ENCODE data around the gene EPN3.
A peak's percentile ranks its signal among the peaks of the same experiment; 100 is the strongest.

Gene EPN3

DNA sequence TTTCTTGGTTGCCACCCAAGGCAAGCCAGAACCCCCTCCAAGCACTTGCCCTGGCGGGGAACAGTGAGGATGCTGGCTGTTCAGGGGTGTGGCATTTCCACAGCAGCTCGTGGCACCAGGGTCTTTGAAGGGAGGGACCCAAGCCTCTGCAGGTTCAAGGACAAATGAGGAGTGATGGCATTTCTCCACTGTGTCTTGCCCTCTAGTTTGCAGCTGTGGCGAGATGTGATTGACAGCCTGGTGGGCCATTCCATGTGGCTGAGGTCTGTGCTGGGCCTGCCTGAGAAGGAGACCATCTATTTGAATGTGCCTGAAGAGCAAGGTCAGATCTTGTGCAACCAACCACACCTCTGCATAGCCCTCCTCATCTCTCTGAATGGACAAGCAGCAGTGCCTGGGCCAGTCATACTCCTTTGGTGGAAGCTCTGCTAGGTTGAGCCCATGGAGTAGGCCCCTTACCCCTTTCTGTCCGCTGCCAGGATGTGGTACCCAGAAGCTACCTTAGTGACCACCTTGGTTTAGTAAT, 4.5 kb upstream of the EPN3 start:
- ChIA-PET POLR2A (interaction anchor here (1.7 kb wide), 1 partner anchor 15 kb away, joined by 4 read pairs; no protein-coding TSS in a partner anchor), CTCF (no interaction called here)
- no peak for TF ChIP-seq NFRKB (IDR thresholded peaks at IDR 0.05)
- TF ChIP-seq, protein P1, sequence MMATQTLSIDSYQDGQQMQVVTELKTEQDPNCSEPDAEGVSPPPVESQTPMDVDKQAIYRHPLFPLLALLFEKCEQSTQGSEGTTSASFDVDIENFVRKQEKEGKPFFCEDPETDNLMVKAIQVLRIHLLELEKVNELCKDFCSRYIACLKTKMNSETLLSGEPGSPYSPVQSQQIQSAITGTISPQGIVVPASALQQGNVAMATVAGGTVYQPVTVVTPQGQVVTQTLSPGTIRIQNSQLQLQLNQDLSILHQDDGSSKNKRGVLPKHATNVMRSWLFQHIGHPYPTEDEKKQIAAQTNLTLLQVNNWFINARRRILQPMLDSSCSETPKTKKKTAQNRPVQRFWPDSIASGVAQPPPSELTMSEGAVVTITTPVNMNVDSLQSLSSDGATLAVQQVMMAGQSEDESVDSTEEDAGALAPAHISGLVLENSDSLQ (IDR thresholded peaks at IDR 0.05), result peak; percentile 54
- TF ChIP-seq LEF1 (IDR thresholded peaks at IDR 0.05; ENCODE audit: borderline replicate concordance), result no peak
- DNase-seq (ENCODE audit: extremely low spot score), result no peak

DNA sequence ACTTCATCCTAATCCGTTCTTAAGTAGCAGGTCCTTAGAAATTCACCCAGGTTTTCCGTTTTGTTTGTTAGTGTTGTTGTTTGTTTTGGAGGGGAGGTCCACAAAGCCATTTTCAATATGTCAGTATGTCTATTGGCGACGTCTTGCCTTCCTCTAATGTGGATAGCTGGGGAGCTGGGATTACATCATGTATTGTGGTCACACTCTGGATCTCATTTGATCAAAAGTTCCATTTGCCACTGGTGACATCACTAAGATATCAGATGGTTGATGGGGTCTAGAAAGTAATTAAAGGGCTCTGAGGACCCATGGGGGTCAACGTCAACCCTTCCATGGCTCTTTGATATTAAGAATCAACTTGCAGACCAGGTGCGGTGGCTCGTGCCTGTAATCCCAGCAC, 2.7 kb upstream of the EPN3 start:
- CTCF ChIA-PET, result interaction anchor here (0.7 kb wide), 1 partner anchor 310 kb away, joined by 3 read pairs; no protein-coding TSS in a partner anchor
- POLR2A ChIA-PET, result no interaction called here
- DNase-seq (ENCODE audit: extremely low spot score), result no peak
- TF ChIP-seq FOXM1 (IDR thresholded peaks at IDR 0.05; ENCODE audit: borderline replicate concordance), result no peak
- no peak for TF ChIP-seq BHLHE40 (IDR thresholded peaks at IDR 0.05; ENCODE audit: borderline replicate concordance)
- TF ChIP-seq FOXK2 (IDR thresholded peaks at IDR 0.05), result no peak
- TF ChIP-seq SUZ12 (IDR thresholded peaks at IDR 0.05), result no peak
- no peak for TF ChIP-seq SP1 (IDR thresholded peaks at IDR 0.05)
- TF ChIP-seq L3MBTL2 (conservative IDR thresholded peaks at IDR 0.05), result no peak
- TF ChIP-seq, protein P1 (IDR thresholded peaks at IDR 0.05), result no peak
- no peak for TF ChIP-seq ARNT (IDR thresholded peaks at IDR 0.05)
- TF ChIP-seq NFRKB (IDR thresholded peaks at IDR 0.05), result no peak
- no peak for TF ChIP-seq ZNF384 (IDR thresholded peaks at IDR 0.05)
- no peak for TF ChIP-seq ELF4 (IDR thresholded peaks at IDR 0.05)
- no peak for TF ChIP-seq LEF1 (IDR thresholded peaks at IDR 0.05; ENCODE audit: borderline replicate concordance)
- no peak for TF ChIP-seq CTBP1 (IDR thresholded peaks at IDR 0.05; ENCODE audit: borderline replicate concordance)
- no peak for TF ChIP-seq HDGF (IDR thresholded peaks at IDR 0.05; ENCODE audit: borderline replicate concordance)
- TF ChIP-seq FOXA1 (IDR thresholded peaks at IDR 0.05), result no peak
- no peak for TF ChIP-seq TARDBP (IDR thresholded peaks at IDR 0.05)

DNA sequence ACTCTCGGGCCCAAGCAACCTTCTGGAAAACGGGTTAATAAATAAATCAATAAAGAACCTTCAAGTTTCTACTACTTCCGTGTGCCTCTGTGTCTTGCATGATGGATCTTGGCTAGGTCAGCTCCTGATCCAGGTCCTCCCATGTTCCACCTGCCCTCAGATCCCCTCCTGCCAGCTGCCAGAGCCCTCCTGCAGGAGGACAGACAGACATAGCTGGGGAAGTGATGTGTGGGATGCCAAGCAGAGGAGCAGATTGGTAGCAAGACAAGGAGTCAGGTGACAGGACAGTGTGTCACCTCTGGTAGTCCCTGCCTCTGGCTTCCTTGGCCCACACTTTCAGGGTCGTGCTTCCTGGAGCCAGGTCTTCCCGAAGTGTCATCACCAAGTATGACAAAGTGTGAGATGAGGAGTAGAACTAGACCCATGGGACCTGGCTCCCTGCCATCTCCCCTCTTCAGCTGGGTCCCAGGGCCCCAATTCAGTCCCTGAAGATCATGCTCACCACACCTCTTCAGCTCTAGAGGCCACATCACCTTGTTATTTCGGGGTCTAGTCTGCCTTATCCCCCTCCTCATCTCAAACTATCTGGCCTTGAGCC, 1.0 kb upstream of the EPN3 start:
- POLR2A ChIA-PET, result interaction anchor here (1.2 to 3.9 kb wide), 2 partner anchors 10 to 27 kb away, joined by 4 to 17 read pairs; no protein-coding TSS in a partner anchor
- CTCF ChIA-PET, result interaction anchor here (0.6 to 1.1 kb wide), 3 partner anchors 49 to 75 kb away, joined by 3 to 4 read pairs (median 3); no protein-coding TSS in a partner anchor
- TF ChIP-seq FOXM1 (IDR thresholded peaks at IDR 0.05; ENCODE audit: borderline replicate concordance), result no peak
- no peak for TF ChIP-seq ZNF384 (IDR thresholded peaks at IDR 0.05)
- no peak for TF ChIP-seq L3MBTL2 (conservative IDR thresholded peaks at IDR 0.05)
- no peak for TF ChIP-seq BHLHE40 (IDR thresholded peaks at IDR 0.05; ENCODE audit: borderline replicate concordance)
- TF ChIP-seq LEF1 (IDR thresholded peaks at IDR 0.05; ENCODE audit: borderline replicate concordance), result no peak
- no peak for TF ChIP-seq FOXK2 (IDR thresholded peaks at IDR 0.05)
- TF ChIP-seq, protein P1 (IDR thresholded peaks at IDR 0.05), result no peak
- no peak for TF ChIP-seq TARDBP (IDR thresholded peaks at IDR 0.05)
- TF ChIP-seq NFRKB (IDR thresholded peaks at IDR 0.05), result no peak
- no peak for TF ChIP-seq SP1 (IDR thresholded peaks at IDR 0.05)
- no peak for TF ChIP-seq FOXA1 (IDR thresholded peaks at IDR 0.05)
- TF ChIP-seq CTBP1 (IDR thresholded peaks at IDR 0.05; ENCODE audit: borderline replicate concordance), result no peak
- TF ChIP-seq HDGF (IDR thresholded peaks at IDR 0.05; ENCODE audit: borderline replicate concordance), result no peak
- no peak for TF ChIP-seq SUZ12 (IDR thresholded peaks at IDR 0.05)
- TF ChIP-seq ELF4 (IDR thresholded peaks at IDR 0.05), result no peak
- no peak for TF ChIP-seq ARNT (IDR thresholded peaks at IDR 0.05)
- DNase-seq (ENCODE audit: extremely low spot score), result no peak

DNA sequence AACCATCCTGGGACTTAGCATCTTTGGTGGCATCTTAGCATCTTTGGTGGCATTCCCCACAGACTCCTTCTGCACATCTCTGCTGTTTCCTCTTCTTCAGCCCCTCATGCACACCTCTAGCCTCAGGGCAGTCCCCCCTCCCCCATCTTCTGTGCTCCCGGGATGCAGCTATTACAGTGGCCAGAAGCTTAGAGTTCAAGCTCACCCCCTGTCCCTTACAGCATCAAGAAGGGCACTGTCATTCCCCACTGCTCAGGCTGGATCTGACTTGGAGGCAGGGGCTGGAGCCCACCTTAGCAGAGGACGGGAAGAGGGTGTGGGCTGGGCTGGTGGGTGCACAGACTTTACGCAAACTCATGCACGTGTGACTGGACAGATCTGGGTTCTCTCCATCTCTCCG, 650 bp downstream of the EPN3 start:
- CTCF ChIA-PET, result no interaction called here
- POLR2A ChIA-PET, result interaction anchor here (3.9 kb wide), 1 partner anchor 9 kb away, joined by 17 read pairs; no protein-coding TSS in a partner anchor
- TF ChIP-seq BHLHE40 (IDR thresholded peaks at IDR 0.05; ENCODE audit: borderline replicate concordance), result no peak
- no peak for TF ChIP-seq TARDBP (IDR thresholded peaks at IDR 0.05)
- TF ChIP-seq CTBP1 (IDR thresholded peaks at IDR 0.05; ENCODE audit: borderline replicate concordance), result no peak
- TF ChIP-seq LEF1 (IDR thresholded peaks at IDR 0.05; ENCODE audit: borderline replicate concordance), result no peak
- TF ChIP-seq L3MBTL2 (conservative IDR thresholded peaks at IDR 0.05), result no peak
- no peak for TF ChIP-seq NFRKB (IDR thresholded peaks at IDR 0.05)
- no peak for TF ChIP-seq HDGF (IDR thresholded peaks at IDR 0.05; ENCODE audit: borderline replicate concordance)
- no peak for DNase-seq (ENCODE audit: extremely low spot score)

DNA sequence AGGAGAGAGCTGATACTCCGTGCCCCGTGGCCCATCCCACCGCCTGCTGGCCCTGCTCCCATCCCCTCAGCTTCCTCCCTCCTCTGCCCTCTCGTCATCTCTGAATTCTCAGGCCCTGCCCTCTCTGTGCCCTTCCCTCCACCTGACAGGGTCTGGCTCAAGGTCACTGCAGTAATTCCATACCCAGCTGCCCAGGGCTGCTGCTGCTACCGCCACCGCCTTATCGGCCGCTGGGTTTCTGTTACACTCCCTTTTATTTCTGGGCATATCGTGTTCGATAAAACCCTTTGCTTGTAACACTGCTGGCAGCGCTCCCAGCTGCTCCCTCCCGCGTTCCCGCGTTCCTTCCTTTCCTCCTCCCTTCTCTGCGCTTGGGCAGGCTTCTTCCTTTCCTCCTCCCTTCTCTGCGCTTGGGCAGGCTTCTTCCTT, 1.2 kb downstream of the EPN3 start:
- DNase-seq (ENCODE audit: extremely low spot score), result no peak
- TF ChIP-seq ZNF384 (IDR thresholded peaks at IDR 0.05) (no peak), BHLHE40 (IDR thresholded peaks at IDR 0.05; ENCODE audit: borderline replicate concordance) (no peak), ELF4 (IDR thresholded peaks at IDR 0.05) (no peak), TARDBP (IDR thresholded peaks at IDR 0.05) (no peak), HDGF (IDR thresholded peaks at IDR 0.05; ENCODE audit: borderline replicate concordance) (no peak), SP1 (IDR thresholded peaks at IDR 0.05) (no peak)
- ChIA-PET CTCF (no interaction called here), POLR2A (interaction anchor here (3.9 kb wide), 1 partner anchor 8 kb away, joined by 17 read pairs; no protein-coding TSS in a partner anchor)

Data from HEK293T (cell line).